Esophagus (tissue), 2 donors: ENCODE measurements around the gene IFNGR1. TPM values are rescaled to one million over a fixed set of nuclear protein-coding genes. Genes with fewer than 3 reads are reported as not detected.

ENCODE experiments used
- H3K27ac ChIP-seq, 2 donors: one replicate each; pipeline ENCODE4 v1.5.1; 2013; ENCODE audit warnings: low read depth in 2 of 2, mild to moderate bottlenecking in 2 of 2, inconsistent platforms in 1 of 2, low read length in 1 of 2, moderate library complexity in 1 of 2
- H3K27me3 ChIP-seq, 2 donors: one replicate each; pipeline ENCODE4 v1.6.1; 2013; ENCODE audit warnings: low read length in 2 of 2, control low read depth in 1 of 2, mild to moderate bottlenecking in 1 of 2; ENCODE audit not compliant: insufficient read depth in 2 of 2, control insufficient read depth in 1 of 2
- H3K36me3 ChIP-seq, 2 donors: one replicate each; pipeline ENCODE4 v1.6.1; 2013; ENCODE audit warnings: low read length in 1 of 2; ENCODE audit not compliant: control insufficient read depth in 2 of 2, insufficient read depth in 2 of 2
- H3K4me1 ChIP-seq, 2 donors: one replicate each; pipeline ENCODE4 v1.6.1; 2013; ENCODE audit warnings: low read length in 1 of 2; ENCODE audit not compliant: control insufficient read depth in 2 of 2, insufficient read depth in 2 of 2
- H3K4me3 ChIP-seq, 2 donors: one replicate each; pipeline ENCODE4 v1.5.1; 2013; ENCODE audit warnings: low read length in 2 of 2, mild to moderate bottlenecking in 2 of 2, low read depth in 1 of 2, moderate library complexity in 1 of 2
- H3K9me3 ChIP-seq, 2 donors: one replicate each; pipeline ENCODE4 v1.6.1; 2013; ENCODE audit warnings: mild to moderate bottlenecking in 2 of 2, low read depth in 1 of 2, low read length in 1 of 2, moderate library complexity in 1 of 2; ENCODE audit not compliant: control insufficient read depth in 2 of 2, insufficient read depth in 1 of 2
- WGBS, 2 donors: extraction: QIAGEN DNeasy Blood & Tissue Kit; methylation state at CpG; one replicate each; pipeline ENCODE4 v1.1.7; 2013; 5-methylcytosine and 5-hydroxymethylcytosine counted together
- polyA plus RNA-seq, 2 donors: library from polyadenylated mRNA; stranded (reverse); fragments of 200-250 nt; gene quantifications; one replicate each; pipeline ENCODE4 v1.2.3, GENCODE V29; 2013
- donor health status: healthy with polysubstance abuse.
- donor health status: Bipolar disorder and iron deficiency.

The IFNGR1 gene
- polyA plus RNA-seq, 2 donors: 27.9 to 40.6 TPM

DNA sequence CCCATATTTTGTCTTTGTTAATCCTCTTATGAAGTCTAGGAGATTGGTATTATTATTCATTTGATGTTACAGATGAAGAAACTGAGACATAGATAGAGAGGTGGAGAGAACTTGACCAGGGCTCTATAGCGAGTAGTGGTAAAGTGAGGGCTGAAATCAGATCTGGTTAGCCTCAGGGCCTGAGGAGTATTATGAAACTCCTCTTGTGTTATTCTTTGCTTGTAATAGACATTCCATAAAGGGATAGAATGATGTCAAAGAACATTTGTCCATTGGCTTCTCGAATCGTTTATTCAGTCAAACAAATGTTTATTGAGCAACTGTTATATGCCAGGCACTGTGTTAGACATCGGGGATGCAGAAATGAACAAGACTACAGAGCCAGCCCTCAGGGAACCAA is 45.7 kb downstream of the IFNGR1 start, which contains the start of gene IL22RA2:
Gene IL22RA2, minus strand, starts transcription at position 144 of the 400 bp plus-strand sequence. CDS start 11,895 bp downstream, outside the sequence.
- no peaks in the 10 kb centered on the region for H3K36me3 ChIP-seq
- 90 to 96% methylated on average over 4 of the region's 4 CpGs for WGBS, 2 donors
- H3K4me1 ChIP-seq: no peaks in the 10 kb centered on the region
- no peak within 1 kb of the TSS for H3K4me3 ChIP-seq
- no peak within 1 kb of the TSS for H3K27ac ChIP-seq
- H3K9me3 ChIP-seq: no peaks in the 10 kb centered on the region
- no peaks in the 10 kb centered on the region for H3K27me3 ChIP-seq

GRCh38 chr6:137172734-137173431 is 46.3 kb downstream of the IFNGR1 start:
- no peaks in the 10 kb centered on the region for H3K9me3 ChIP-seq
- H3K4me3 ChIP-seq: no peak overlapping the region
- H3K4me1 ChIP-seq: no peaks in the 10 kb centered on the region
- WGBS, 2 donors: 87 to 93% methylated on average over 11 of the region's 11 CpGs
- no peaks in the 10 kb centered on the region for H3K27me3 ChIP-seq
- H3K36me3 ChIP-seq: no peaks in the 10 kb centered on the region
- H3K27ac ChIP-seq: no peak overlapping the region

DNA sequence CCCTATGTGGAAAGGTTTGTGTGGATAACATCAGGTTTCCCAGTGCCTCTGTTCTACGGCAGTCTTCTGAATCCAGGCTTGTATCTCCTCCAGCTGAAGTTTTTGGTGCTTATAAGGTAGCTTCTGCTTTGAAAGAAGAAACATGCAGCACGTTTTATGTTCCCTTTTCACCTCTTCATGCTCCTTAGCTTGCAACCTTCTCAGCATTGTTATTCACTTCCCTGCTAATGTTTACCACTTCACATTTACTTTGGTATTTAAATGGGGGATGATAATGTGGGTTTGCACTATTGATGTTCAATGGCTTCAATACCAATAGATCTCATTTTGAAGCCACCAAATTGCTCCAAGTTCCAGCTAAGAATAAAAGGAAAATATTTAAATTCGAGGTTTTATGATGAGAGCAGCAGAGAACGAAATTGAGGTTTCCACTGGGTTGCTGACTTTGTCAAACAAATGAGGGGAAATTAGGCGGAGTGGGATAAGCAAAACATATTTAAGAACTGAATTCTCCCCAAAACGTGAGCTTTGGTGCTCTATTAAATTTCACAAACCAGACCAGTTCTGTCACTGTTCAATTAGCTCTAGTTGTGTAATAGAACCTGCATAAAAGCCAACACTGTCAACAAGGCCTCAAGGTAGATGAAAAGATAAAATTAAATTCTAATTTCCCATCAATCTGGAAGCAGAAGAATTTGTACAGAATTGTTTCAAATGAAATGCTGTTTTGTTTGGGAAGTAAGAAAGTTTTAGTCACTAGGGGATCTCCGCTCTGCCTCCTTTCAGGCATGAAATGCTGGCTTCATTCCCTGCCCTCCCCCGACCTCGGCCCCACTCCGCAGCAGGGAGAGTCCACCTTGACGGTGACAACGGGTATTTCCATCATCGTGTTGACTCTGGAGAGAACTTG is 47.1 kb downstream of the IFNGR1 start:
- H3K4me1 ChIP-seq: no peaks in the 10 kb centered on the region
- 53 to 56% methylated on average over 13 of the region's 13 CpGs for WGBS, 2 donors
- no peaks in the 10 kb centered on the region for H3K36me3 ChIP-seq
- H3K27me3 ChIP-seq: no peaks in the 10 kb centered on the region
- no peaks in the 10 kb centered on the region for H3K9me3 ChIP-seq
- no peak overlapping the region for H3K27ac ChIP-seq
- no peak overlapping the region for H3K4me3 ChIP-seq

DNA sequence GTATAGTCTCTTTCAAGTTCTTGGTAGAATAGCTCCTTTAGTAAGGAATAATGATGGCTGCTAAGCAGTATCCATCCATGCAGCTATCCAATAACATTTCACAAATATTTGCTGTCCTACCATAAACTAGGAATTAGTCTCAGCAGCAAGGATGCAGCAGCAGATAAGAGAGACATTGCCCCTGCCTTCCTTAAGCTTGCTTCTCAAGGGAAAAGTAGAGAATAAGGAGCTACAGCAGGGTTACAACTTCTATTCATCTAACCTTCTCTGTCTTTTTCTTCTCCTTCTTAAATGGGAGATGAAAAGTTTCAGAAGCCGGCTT is 48.2 kb downstream of the IFNGR1 start:
- no peak overlapping the region for H3K27ac ChIP-seq
- H3K4me3 ChIP-seq: no peak overlapping the region
- no peaks in the 10 kb centered on the region for H3K36me3 ChIP-seq
- WGBS, 2 donors: 71 to 97% methylated on average over 1 of the region's 1 CpG
- H3K9me3 ChIP-seq: no peaks in the 10 kb centered on the region
- H3K27me3 ChIP-seq: no peaks in the 10 kb centered on the region
- no peaks in the 10 kb centered on the region for H3K4me1 ChIP-seq

- no peak overlapping the region for H3K27ac ChIP-seq
Observed at GRCh38 chr6:137170266-137171052, 48.7 kb downstream of the IFNGR1 start.

DNA sequence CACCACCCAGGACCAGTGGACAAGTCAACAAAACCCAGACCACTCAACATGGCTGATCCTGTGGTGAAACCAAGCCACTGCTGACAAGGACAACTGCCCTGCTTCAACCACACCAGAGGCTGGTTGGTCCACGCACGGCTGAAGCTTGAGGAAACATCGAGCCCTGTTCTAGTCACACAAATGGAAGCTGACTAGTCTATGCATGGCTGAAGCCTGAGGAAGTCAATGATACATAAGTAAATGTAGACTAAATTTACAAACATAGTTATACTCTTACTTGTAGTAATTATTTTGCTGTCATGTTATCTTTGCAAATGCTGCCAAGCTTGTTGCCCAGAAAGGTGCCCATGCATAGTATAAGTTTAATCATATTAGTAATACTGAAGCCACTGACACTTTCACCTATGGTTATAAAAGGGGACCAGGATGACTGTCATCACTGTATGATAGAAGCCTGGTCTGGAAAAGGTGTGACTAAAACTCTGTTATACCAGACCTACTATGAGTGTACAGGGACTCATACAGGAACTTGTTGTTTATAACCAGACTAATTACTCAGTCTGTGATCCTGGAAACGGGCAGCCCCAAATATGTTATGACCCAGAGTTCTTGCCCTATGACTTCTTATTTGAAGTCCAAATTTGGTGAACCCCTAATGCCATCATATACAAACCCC is 51.3 kb downstream of the IFNGR1 start:
- H3K36me3 ChIP-seq: no peaks in the 10 kb centered on the region
- no peak overlapping the region for H3K27ac ChIP-seq
- H3K4me1 ChIP-seq: peaks cover 6 to 10% of the 10 kb centered on the region in 2 donors
- no peaks in the 10 kb centered on the region for H3K27me3 ChIP-seq
- 86 to 87% methylated on average over 4 of the region's 4 CpGs for WGBS, 2 donors
- H3K4me3 ChIP-seq: no peak overlapping the region
- H3K9me3 ChIP-seq: no peaks in the 10 kb centered on the region

More at GRCh38 chr6:137170266-137171052, 48.7 kb downstream of the IFNGR1 start:
- Histone ChIP-seq H3K9me3 (no peaks in the 10 kb centered on the region), H3K36me3 (no peaks in the 10 kb centered on the region), H3K4me3 (no peak overlapping the region), H3K4me1 (peaks cover 0 to under 1% of the 10 kb centered on the region in 2 donors), H3K27me3 (no peaks in the 10 kb centered on the region)
- 85 to 89% methylated on average over 13 of the region's 13 CpGs for WGBS, 2 donors

- Histone ChIP-seq H3K27ac (no peak overlapping the region), H3K9me3 (no peaks in the 10 kb centered on the region), H3K4me1 (peaks cover 6 to 14% of the 10 kb centered on the region in 2 donors), H3K36me3 (no peaks in the 10 kb centered on the region), H3K4me3 (no peak overlapping the region), H3K27me3 (no peaks in the 10 kb centered on the region)
- 81 to 84% methylated on average over 8 of the region's 8 CpGs for WGBS, 2 donors
Observed at GRCh38 chr6:137166247-137167098, 52.7 kb downstream of the IFNGR1 start.

- WGBS, 2 donors: 70% methylated on average over 9 of the region's 9 CpGs
- H3K4me1 ChIP-seq: peaks cover 6 to 14% of the 10 kb centered on the region in 2 donors
- H3K36me3 ChIP-seq: no peaks in the 10 kb centered on the region
- H3K27me3 ChIP-seq: no peaks in the 10 kb centered on the region
- no peaks in the 10 kb centered on the region for H3K9me3 ChIP-seq
- no peak overlapping the region for H3K27ac ChIP-seq
- H3K4me3 ChIP-seq: no peak overlapping the region
Observed at GRCh38 chr6:137165375-137166246, 53.6 kb downstream of the IFNGR1 start.
